GM20000 (cell line): ENCODE results near the gene FAM114A1.

ENCODE experiments used
- DNase-seq: peaks from one replicate; pipeline ENCODE4 v3.0.0; 2012; ENCODE audit warnings: low spot score
- CTCF ChIP-seq: IDR thresholded peaks from 2 replicates; pipeline ENCODE4 v1.5.1; 2012; ENCODE audit warnings: mild to moderate bottlenecking, control low read depth; ENCODE audit errors: extremely low read depth, missing control alignments

The FAM114A1 gene

DNA sequence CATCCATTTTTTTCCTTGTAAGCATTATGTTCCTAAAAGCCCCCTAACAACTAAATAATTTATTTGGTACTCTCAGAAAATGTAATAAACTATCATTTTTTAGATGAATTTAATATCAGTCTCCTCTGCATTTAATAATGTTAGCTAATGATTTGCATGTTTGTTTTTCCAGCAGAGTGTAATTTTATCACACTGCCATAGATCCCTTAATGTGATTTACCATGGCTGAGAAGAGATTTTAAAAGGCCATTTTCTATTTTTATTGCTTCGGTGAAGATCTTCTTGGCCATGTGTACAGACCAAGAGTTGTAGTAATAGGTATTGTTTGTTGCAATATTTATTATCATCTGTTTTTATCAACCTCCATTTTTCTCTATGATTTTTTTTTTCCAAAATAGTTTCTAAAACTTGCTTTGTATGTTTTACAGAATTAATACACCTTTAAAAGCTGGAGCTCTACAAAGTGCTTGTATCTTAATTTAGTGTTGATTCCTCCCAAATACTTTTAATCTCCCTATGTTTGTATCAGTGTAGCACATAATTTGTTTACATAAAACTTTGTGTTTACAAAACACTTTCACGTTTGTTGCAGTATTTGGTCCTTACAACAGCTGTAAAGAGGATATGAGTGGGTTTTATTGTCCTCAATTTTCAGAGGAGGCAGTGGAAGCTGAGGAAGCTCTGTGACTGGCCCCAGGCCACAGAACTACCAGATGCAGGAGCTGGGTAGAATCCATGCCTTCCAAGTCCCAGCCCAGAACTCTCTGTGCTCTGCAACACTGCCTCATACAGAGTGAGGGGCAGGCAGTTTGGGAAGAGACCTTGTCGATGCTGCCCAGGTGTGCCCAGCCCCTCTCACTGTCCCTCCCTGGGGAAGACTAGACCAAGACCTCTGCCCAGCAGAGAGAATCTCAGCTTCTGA, 58.1 kb downstream of the FAM114A1 start:
- DNase-seq, result no peak
- no peak for TF ChIP-seq CTCF

DNA sequence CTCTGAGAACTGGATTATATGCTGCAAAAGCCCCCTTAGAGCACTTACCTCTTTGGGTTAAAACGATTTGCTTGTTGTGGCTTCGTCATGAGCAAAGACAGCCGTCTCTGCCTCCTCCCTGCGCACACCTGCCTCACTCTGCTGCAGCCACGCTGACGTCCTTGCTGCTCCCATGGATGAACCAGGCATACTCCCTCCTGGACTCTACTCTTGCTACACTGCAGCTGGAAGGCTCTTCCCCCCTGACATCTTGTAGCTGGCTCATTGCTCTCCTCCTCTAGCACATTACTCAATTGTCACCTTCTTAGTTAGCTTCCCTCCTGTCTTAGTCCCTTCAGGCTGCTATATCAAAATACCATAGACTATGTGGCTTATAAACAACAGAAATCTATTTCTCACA, 59.3 kb downstream of the FAM114A1 start:
- DNase-seq, result no peak
- no peak for TF ChIP-seq CTCF

DNA sequence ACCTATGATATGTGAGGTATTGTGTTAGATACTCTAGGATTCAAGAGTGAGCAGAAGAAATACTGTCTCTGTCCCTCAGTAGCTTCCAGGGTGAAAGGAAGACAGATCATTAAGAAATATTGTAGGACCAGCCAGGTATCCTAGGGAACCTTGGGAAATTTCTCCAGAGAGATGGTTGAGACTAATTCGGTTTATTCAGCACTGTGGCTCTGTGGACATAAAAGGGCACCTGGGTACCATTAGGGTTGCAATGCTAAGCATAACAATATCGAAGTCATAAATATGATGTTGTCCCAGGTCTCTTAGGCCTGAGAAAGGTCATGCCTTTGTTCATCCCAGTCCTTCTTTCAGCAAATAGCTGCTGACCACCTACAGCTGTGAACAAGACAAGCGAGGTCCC, 61.0 kb downstream of the FAM114A1 start:
- DNase-seq, result no peak

DNA sequence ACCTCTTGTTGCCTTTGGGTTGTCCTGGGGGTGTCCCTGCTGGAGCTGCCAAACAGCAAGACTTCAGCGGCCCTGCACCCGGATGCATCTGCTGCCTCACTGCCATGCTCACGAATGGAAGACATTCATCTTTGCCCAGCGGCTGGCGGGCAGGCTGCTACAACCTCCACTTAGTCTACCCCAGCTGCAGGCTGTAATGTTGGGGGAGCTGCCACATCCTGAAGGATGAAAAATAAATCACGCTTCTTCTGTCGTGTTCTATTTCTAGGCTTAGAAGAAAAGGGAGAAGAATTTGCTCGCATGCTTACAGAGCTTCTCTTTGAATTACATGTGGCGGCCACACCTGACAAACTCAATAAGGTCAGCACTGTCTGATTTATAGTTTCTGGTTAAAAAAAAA, 61.4 kb downstream of the FAM114A1 start:
- DNase-seq, result no peak
- no peak for TF ChIP-seq CTCF

More for the DNA sequence above, 61.0 kb downstream of the FAM114A1 start:
- TF ChIP-seq CTCF, result no peak

- DNase-seq, result peak; percentile 22
Observed at GRCh38 chr4:38930204-38930603, 62.6 kb downstream of the FAM114A1 start.

DNA sequence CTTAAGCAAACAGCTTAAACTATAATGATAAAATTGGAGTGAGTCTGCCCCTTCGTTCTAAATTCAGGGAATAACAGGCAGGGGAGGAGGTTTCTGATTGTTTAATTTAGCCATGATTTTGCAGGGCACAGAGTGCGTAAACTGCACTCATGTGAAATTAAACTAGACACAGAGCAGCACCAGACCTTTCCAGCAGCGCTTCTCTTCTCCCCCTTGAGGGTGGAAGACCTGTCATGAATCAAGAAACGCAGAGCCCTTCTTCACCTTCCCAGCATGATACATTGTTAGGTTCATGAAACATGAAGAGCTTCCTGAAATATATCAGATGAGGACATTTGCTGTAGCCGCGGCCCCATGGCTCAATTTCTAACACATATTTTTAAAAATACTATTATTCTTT, 63.1 kb downstream of the FAM114A1 start:
- DNase-seq, result no peak

More at GRCh38 chr4:38930204-38930603, 62.6 kb downstream of the FAM114A1 start:
- TF ChIP-seq CTCF, result no peak

More for the DNA sequence above, 63.1 kb downstream of the FAM114A1 start:
- TF ChIP-seq CTCF, result no peak
